Thymus (tissue), 11 donors: Measurements from ENCODE around the gene USF3. TPM values are rescaled to one million over a fixed set of nuclear protein-coding genes. Genes with fewer than 3 reads are reported as not detected.
A peak's percentile ranks its signal among the peaks of the same experiment; 100 is the strongest.

Source experiments
- DNase-seq, 9 donors: peaks; one replicate each; pipeline ENCODE4 v3.0.0-alpha.2; 2013; ENCODE audit warnings: low spot score in 9 of 9, low read depth in 6 of 9, missing footprints in 1 of 9
- H3K27ac ChIP-seq, 2 donors: one replicate each; pipeline ENCODE4 v1.5.1; 2013; ENCODE audit warnings: control low read depth in 1 of 2, low read depth in 1 of 2, low read length in 1 of 2, mild to moderate bottlenecking in 1 of 2, moderate library complexity in 1 of 2
- H3K27me3 ChIP-seq, 2 donors: one replicate each; pipeline ENCODE4 v1.5.1; 2013; ENCODE audit warnings: low read length in 1 of 2; ENCODE audit not compliant: control insufficient read depth in 2 of 2, insufficient read depth in 1 of 2
- H3K36me3 ChIP-seq, 2 donors: one replicate each; pipeline ENCODE4 v1.5.1; 2013; ENCODE audit warnings: low read length in 1 of 2, mild to moderate bottlenecking in 1 of 2, moderate library complexity in 1 of 2; ENCODE audit not compliant: control insufficient read depth in 2 of 2, insufficient read depth in 2 of 2
- H3K4me1 ChIP-seq, 2 donors: one replicate each; pipeline ENCODE4 v1.5.1; 2013; ENCODE audit warnings: low read length in 2 of 2; ENCODE audit not compliant: control insufficient read depth in 2 of 2, insufficient read depth in 2 of 2
- H3K4me3 ChIP-seq, 2 donors: one replicate each; pipeline ENCODE4 v1.5.1; 2013; ENCODE audit warnings: low read length in 2 of 2, control low read depth in 1 of 2, mild to moderate bottlenecking in 1 of 2
- H3K9me3 ChIP-seq, 2 donors: one replicate each; pipeline ENCODE4 v1.5.1; 2013; ENCODE audit warnings: low read length in 1 of 2, mild to moderate bottlenecking in 1 of 2; ENCODE audit not compliant: control insufficient read depth in 2 of 2, insufficient read depth in 1 of 2
- WGBS: extraction: QIAGEN DNeasy Blood & Tissue Kit; methylation state at CpG from one replicate; pipeline ENCODE4 v1.1.7; 2013; 5-methylcytosine and 5-hydroxymethylcytosine counted together
- polyA plus RNA-seq: library from polyadenylated mRNA; stranded (reverse); fragments of 200-250 nt; gene quantifications from one replicate; pipeline ENCODE4 v1.2.3, GENCODE V29; 2013
- total RNA-seq: library from RNA; stranded (reverse); fragments of 120-200 nt; gene quantifications from one replicate; pipeline ENCODE4 v1.2.4, GENCODE V29; 2013
- donor health status: healthy.

Gene USF3
- total and polyA plus RNA-seq, 2 donors = 8.6 to 9.3 TPM

DNA sequence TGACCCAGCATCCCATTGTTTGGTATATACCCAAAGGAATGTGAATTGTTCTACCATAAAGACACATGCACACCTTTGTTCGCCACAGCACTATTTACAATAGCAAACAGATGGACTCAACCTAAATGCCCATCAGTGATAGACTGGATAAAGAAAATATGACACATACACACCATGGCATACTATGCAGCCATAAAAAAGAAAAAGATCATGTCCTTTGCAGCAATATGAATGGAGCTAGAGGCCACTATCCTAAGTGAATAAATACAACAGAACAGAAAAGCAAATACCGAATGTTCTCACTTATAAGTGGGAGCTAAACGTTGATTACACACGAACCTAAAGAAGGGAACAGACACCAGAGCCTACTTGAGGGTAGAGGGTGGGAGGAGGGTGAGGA, 11.4 kb upstream of the USF3 start:
- Histone ChIP-seq H3K36me3 (no peaks in the 10 kb centered on the region), H3K27me3 (no peaks in the 10 kb centered on the region), H3K9me3 (no peaks in the 10 kb centered on the region), H3K4me1 (no peaks in the 10 kb centered on the region), H3K4me3 (no peak overlapping the region), H3K27ac (no peak overlapping the region)
- DNase-seq = no peak
- WGBS = 98% methylated on average over 4 of the region's 4 CpGs

DNA sequence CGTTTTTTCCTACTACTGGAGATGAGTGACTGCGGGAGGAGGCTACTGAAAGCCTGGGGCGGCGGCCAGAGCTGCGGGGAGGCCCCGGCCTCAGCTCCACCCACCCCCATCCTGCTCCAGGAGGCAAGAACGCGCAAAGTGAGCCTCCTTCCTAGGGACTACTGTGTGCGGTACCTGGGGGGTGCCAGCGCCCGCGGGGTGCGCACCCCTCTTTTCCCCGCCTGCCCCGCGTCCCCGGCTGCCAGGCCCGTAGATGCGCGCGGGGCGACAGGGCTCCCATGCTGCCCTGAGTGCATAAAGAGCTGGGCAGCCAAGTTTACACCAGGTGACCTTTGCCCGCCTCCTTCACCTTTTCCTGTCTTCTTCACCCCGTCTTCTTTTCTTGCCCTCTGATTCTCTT, 2.5 kb upstream of the USF3 start:
- Histone ChIP-seq H3K4me1 (peaks cover 4 to 11% of the 10 kb centered on the region in 2 donors), H3K27me3 (no peaks in the 10 kb centered on the region), H3K4me3 (peak overlapping the region in 1 of 2 donors; percentile 30), H3K27ac (no peak overlapping the region), H3K36me3 (no peaks in the 10 kb centered on the region), H3K9me3 (no peaks in the 10 kb centered on the region)
- DNase-seq = peak in 1 of 9 donors; percentile 6
- 38% methylated on average over 24 of the region's 24 CpGs for WGBS

DNA sequence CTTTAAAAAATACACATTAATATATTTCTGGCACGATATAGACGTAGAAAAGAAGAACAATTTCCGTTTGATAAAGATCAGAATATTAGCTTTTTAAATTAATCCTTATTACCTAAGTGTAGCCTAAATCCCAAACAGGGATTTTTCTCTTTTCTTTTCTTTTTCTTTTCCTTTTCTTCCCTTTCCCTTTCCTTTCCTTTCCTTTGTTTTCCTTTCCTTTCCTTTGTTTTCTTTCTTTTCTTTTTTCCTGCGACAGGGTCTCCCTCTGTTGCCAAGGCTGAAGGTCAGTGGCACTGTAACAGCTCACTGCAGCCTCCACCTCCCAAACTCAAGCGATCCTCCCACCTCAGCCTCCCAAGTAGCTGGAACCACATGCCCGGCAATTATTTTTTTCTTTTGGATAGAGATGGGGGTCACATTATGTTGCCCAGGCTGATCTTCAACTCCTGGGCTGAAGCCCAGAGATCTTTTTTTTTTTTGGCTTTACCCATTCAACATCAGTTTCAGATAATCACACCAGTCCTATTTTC, 1.8 kb upstream of the USF3 start:
- Histone ChIP-seq H3K4me1 (peaks cover 4 to 11% of the 10 kb centered on the region in 2 donors), H3K9me3 (no peaks in the 10 kb centered on the region), H3K36me3 (peaks cover 0 to 2% of the 10 kb centered on the region in 2 donors), H3K4me3 (no peak overlapping the region), H3K27ac (no peak overlapping the region), H3K27me3 (no peaks in the 10 kb centered on the region)
- no peak for DNase-seq
- 93% methylated on average over 6 of the region's 6 CpGs for WGBS

GRCh38 chr3:113697500-113698090, 1.2 kb upstream of the USF3 start:
- WGBS = 16% methylated on average over 10 of the region's 10 CpGs
- H3K4me3 ChIP-seq = peak overlapping the region; percentile 71 to 97
- H3K27me3 ChIP-seq = no peaks in the 10 kb centered on the region
- DNase-seq = peak in 4 of 9 donors; percentile 8 to 31 (median 26)
- peak overlapping the region; percentile 89 to 95 for H3K27ac ChIP-seq
- peaks cover 0 to 2% of the 10 kb centered on the region in 2 donors for H3K36me3 ChIP-seq
- H3K4me1 ChIP-seq = peaks cover 4 to 11% of the 10 kb centered on the region in 2 donors
- no peaks in the 10 kb centered on the region for H3K9me3 ChIP-seq

GRCh38 chr3:113696658-113697499, 437 bp upstream of the USF3 start:
- no peaks in the 10 kb centered on the region for H3K27me3 ChIP-seq
- under 1% methylated on average over 38 of the region's 38 CpGs for WGBS
- peaks cover 0 to 2% of the 10 kb centered on the region in 2 donors for H3K36me3 ChIP-seq
- H3K4me1 ChIP-seq = peaks cover 4 to 11% of the 10 kb centered on the region in 2 donors
- DNase-seq = peak; percentile 98 to 100 (median 99)
- peak overlapping the region; percentile 71 to 97 for H3K4me3 ChIP-seq
- no peaks in the 10 kb centered on the region for H3K9me3 ChIP-seq
- H3K27ac ChIP-seq = peak overlapping the region; percentile 89 to 99

DNA sequence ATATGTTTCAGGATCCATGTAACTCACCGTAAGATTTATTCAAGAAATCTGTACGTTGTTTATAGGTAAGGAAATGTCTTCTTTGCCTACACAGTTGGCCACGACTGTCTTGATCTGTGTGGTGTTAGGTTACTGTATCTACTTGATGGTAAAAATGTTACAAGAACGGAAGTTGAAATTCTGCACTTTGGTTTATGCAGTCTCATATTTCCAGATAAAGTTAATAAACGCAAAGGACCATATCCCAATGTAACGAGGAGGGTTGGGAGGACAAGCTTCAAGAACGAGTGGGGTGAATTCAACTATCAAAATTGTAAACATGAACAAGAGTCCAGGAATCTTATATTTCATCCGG, 1.0 kb downstream of the USF3 start:
- Histone ChIP-seq H3K36me3 (peaks cover 0 to 2% of the 10 kb centered on the region in 2 donors), H3K27me3 (no peaks in the 10 kb centered on the region), H3K9me3 (no peaks in the 10 kb centered on the region), H3K4me3 (peak overlapping the region; percentile 75 to 97), H3K27ac (peak overlapping the region; percentile 90 to 99), H3K4me1 (peaks cover 9 to 14% of the 10 kb centered on the region in 2 donors)
- peak in 4 of 9 donors; percentile 16 to 45 (median 28) for DNase-seq
- 20% methylated on average over 8 of the region's 8 CpGs for WGBS

GRCh38 chr3:113690482-113690881, 6.0 kb downstream of the USF3 start:
- Histone ChIP-seq H3K27me3 (no peaks in the 10 kb centered on the region), H3K27ac (no peak overlapping the region), H3K4me3 (no peak overlapping the region), H3K9me3 (peaks cover 0 to 7% of the 10 kb centered on the region in 2 donors), H3K4me1 (peaks cover 4 to 5% of the 10 kb centered on the region in 2 donors), H3K36me3 (peaks cover 2 to 6% of the 10 kb centered on the region in 2 donors)
- WGBS = 97% methylated on average over 3 of the region's 3 CpGs
- no peak for DNase-seq

DNA sequence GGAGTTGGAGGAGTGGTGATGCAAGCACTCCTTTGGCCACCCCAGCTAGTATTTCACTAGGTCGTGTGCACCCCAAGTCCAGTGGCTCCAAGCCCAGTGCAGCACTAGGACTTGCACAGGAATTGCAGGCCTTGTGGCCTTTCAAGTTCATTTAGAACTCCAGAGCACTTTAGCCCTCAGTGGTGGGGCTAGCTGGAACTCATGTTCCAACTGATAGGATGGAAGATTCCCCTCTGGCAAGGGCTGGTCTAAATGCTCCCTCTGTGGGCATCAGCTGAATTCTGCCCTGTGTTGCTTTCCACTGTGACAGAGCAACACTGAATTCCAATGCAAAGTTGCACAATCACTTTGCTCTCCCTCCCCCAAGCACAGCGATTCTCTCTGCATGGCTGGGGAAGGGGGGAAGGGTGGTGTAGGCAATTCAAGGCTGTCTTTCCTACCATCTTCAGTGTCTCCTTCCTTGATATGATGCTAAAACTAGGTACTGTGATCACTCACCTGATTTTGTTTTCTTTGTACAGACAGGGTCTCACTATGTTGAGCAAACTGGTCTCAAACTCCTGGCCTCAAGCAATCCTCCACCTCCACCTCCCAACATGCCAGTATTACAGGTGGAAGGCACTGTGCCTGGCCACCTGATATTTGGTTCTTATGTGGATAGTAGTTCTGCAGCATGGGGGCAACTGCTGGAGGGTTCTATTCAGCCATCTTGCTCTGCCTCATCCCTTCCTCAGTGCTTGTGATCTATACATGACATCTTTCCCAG, 10.3 kb downstream of the USF3 start:
- WGBS = 97% methylated on average over 2 of the region's 2 CpGs
- no peaks in the 10 kb centered on the region for H3K27me3 ChIP-seq
- no peak for DNase-seq
- H3K9me3 ChIP-seq = peaks cover 4 to 13% of the 10 kb centered on the region in 2 donors
- no peak overlapping the region for H3K4me3 ChIP-seq
- peaks cover 0 to 5% of the 10 kb centered on the region in 2 donors for H3K4me1 ChIP-seq
- peak overlapping the region in 1 of 2 donors; percentile 13 for H3K27ac ChIP-seq
- peaks cover 5 to 11% of the 10 kb centered on the region in 2 donors for H3K36me3 ChIP-seq
